Activated CD8-positive, alpha-beta T cell treated with anti-CD3 and anti-CD28 coated beads for 36 hours (primary cell): Measurements from ENCODE around the gene GRAMD1A. TPM values are rescaled to one million over a fixed set of nuclear protein-coding genes. Genes with fewer than 3 reads are reported as not detected.

Experiments
- ATAC-seq: fragments of 200-7000 bp; cut with Tn5 transposase; one replicate; pipeline ENCODE4 v1.10.0; 2021; ENCODE audit warnings: mild to moderate bottlenecking, moderate library complexity
- CTCF ChIA-PET: fragments of 350-600 bp; sonication (Branson Sonifier 250); formaldehyde crosslinking; loops from one replicate; lab custom pipeline; 2021; ENCODE audit warnings: antibody characterized with exemption; lab: Charles Lee
- POLR2A ChIA-PET: fragments of 350-600 bp; sonication (Branson Sonifier 250); formaldehyde crosslinking; loops from one replicate; lab custom pipeline; 2021; ENCODE audit warnings: antibody characterized with exemption; lab: Charles Lee
- DNase-seq: peaks from one replicate; pipeline ENCODE4 v3.0.0-alpha.2; 2020
- H3K27ac Mint-ChIP-seq: one replicate; pipeline ENCODE4 v1.8.0; 2021; ENCODE audit warnings: mild to moderate bottlenecking, mixed read lengths
- H3K27me3 Mint-ChIP-seq: one replicate; pipeline ENCODE4 v1.8.0; 2021; ENCODE audit warnings: mixed read lengths
- H3K36me3 Mint-ChIP-seq: one replicate; pipeline ENCODE4 v1.8.0; 2021; ENCODE audit warnings: low read depth, mixed read lengths
- H3K4me1 Mint-ChIP-seq: one replicate; pipeline ENCODE4 v1.8.0; 2021; ENCODE audit warnings: low read depth, mixed read lengths
- H3K4me3 Mint-ChIP-seq: one replicate; pipeline ENCODE4 v1.8.0; 2021; ENCODE audit warnings: mild to moderate bottlenecking, moderate library complexity, mixed read lengths
- H3K9me3 Mint-ChIP-seq: one replicate; pipeline ENCODE4 v1.8.0; 2021; ENCODE audit warnings: mixed read lengths
- intact Hi-C: fragments of 100-400 bp; cut with micrococcal nuclease; formaldehyde crosslinking; loops from one replicate; pipeline ENCODE4 v1.10.0; 2022
- total RNA-seq, 2 experiments: library from RNA; stranded (reverse); gene quantifications; one replicate each; pipeline ENCODE4 v1.2.3, GENCODE V29; 2021
- TF ChIP-seq, protein P1 (sequence below): fragments of 200-600 bp; IDR thresholded peaks from one replicate; pipeline ENCODE4 v1.8.0; 2022; ENCODE audit warnings: antibody characterized with exemption, mild to moderate bottlenecking

Gene GRAMD1A
- total RNA-seq, 2 experiments from 2014 or later: 128 to 134 TPM

DNA sequence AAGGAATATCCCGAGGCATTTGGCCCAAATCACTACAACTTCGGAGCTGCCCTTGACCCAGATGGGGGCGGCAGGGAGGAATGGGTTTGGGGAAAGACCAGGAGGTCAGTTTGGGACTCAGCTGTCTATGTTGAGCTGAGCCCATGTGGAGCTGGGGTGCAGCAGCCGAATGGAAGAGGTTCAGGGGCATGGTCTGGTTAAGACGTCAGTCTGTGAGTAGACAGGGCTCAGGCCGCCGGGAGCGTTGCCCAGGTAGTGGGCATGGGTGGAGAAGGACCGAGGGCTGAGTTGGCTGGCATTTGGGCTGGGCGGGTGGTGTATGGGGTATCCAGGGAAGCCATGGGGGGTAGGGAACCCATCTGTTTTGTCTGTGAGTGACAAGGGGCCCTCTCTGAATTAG, 20.9 kb downstream of the GRAMD1A start:
- H3K36me3 Mint-ChIP-seq: peaks cover 54% of the 10 kb centered on the region
- H3K4me1 Mint-ChIP-seq: no peaks in the 10 kb centered on the region
- DNase-seq: no peak
- ATAC-seq: no peak
- H3K9me3 Mint-ChIP-seq: no peaks in the 10 kb centered on the region
- intact Hi-C loops: no loop called here
- no peaks in the 10 kb centered on the region for H3K27me3 Mint-ChIP-seq
- no peak overlapping the region for H3K27ac Mint-ChIP-seq
- CTCF ChIA-PET: interaction anchor here (1.5 to 1.9 kb wide), 2 partner anchors 8 to 23 kb away, joined by 5 to 6 read pairs; no protein-coding TSS in a partner anchor
- POLR2A ChIA-PET: interaction anchor here (0.8 to 1.8 kb wide), 3 partner anchors 9 to 42 kb away, joined by 3 to 7 read pairs (median 3); partner anchors contain the start of gene SCN1B
- H3K4me3 Mint-ChIP-seq: no peak overlapping the region
- TF ChIP-seq, protein P1, sequence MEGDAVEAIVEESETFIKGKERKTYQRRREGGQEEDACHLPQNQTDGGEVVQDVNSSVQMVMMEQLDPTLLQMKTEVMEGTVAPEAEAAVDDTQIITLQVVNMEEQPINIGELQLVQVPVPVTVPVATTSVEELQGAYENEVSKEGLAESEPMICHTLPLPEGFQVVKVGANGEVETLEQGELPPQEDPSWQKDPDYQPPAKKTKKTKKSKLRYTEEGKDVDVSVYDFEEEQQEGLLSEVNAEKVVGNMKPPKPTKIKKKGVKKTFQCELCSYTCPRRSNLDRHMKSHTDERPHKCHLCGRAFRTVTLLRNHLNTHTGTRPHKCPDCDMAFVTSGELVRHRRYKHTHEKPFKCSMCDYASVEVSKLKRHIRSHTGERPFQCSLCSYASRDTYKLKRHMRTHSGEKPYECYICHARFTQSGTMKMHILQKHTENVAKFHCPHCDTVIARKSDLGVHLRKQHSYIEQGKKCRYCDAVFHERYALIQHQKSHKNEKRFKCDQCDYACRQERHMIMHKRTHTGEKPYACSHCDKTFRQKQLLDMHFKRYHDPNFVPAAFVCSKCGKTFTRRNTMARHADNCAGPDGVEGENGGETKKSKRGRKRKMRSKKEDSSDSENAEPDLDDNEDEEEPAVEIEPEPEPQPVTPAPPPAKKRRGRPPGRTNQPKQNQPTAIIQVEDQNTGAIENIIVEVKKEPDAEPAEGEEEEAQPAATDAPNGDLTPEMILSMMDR: no peak

DNA sequence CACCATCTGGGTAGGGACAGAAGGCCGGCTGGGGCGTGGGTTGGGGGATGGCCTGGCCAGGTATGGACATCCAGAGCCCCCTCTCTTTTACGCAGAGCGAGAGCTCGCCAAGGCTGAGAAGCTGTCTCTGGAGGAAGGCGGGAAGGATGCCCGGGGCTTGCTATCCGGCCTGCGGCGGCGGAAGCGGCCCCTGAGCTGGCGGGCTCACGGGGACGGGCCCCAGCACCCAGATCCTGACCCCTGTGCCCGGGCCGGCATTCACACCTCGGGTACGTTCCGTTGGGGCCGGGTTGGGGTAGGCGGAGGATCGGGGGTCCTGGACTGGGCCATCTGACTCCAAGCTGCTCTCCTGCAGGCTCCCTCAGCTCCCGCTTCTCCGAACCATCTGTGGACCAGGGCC, 21.5 kb downstream of the GRAMD1A start:
- Mint-ChIP-seq H3K27me3 (no peaks in the 10 kb centered on the region), H3K27ac (no peak overlapping the region), H3K4me3 (no peak overlapping the region), H3K4me1 (no peaks in the 10 kb centered on the region), H3K36me3 (peaks cover 56% of the 10 kb centered on the region), H3K9me3 (no peaks in the 10 kb centered on the region)
- intact Hi-C loops: no loop called here
- TF ChIP-seq, protein P1: no peak
- POLR2A ChIA-PET: interaction anchor here (0.7 to 1.8 kb wide), 4 partner anchors 8 to 49 kb away, joined by 3 to 7 read pairs (median 4); partner anchors contain the start of gene SCN1B
- DNase-seq (no peak), ATAC-seq (no peak)
- CTCF ChIA-PET: interaction anchor here (1.5 to 1.9 kb wide), 2 partner anchors 9 to 23 kb away, joined by 5 to 6 read pairs; no protein-coding TSS in a partner anchor

DNA sequence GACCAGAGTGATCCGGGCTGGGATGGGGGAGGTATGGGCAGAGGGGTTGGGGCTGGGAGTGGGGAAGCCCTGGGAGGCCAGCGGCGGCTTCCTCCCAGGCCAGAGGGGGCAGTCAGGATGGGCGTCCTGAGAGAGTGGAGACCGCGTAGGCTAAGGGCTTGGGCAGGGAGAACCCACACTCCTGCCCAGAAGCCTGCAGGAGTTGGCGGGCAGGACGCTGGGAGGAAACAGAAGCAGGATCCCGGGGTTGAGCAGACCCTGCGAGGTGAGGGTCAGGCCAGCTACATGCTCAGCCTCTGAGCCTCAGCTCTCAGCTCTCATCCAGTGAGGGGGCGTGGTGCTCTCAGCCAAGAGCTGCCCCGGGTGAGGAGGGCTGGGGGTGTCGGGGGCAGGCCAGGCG, 22.3 kb downstream of the GRAMD1A start:
- Mint-ChIP-seq H3K36me3 (peaks cover 53% of the 10 kb centered on the region), H3K4me3 (no peak overlapping the region), H3K27ac (no peak overlapping the region), H3K27me3 (no peaks in the 10 kb centered on the region), H3K4me1 (no peaks in the 10 kb centered on the region), H3K9me3 (no peaks in the 10 kb centered on the region)
- TF ChIP-seq, protein P1: no peak
- ChIA-PET CTCF (interaction anchor here (1.2 to 1.9 kb wide), 2 partner anchors 22 to 50 kb away, joined by 4 to 5 read pairs; no protein-coding TSS in a partner anchor), POLR2A (interaction anchor here (1.2 to 1.8 kb wide), 3 partner anchors 8 to 21 kb away, joined by 3 to 7 read pairs (median 3); no protein-coding TSS in a partner anchor)
- no peak for ATAC-seq
- intact Hi-C loops: no loop called here
- DNase-seq: no peak

DNA sequence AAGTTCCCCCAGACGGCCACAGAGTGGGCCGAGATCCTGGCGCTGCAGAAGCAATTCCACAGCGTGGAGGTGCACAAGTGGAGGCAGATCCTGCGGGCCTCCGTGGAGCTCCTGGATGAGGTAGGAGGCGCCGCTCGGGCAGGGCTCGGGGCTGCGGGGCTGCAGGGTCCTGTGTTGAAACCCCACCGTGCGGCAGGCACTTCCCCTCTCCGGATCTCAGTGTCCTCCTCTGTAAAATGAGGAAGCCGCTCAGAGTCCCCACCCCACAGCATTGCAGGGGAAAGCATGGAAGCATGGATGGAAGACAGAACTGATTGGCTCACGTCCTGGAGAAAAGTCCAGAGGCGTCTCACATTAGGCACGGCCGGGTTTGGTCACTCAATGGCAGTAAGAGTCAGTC, 23.3 kb downstream of the GRAMD1A start:
- Mint-ChIP-seq H3K4me3 (no peak overlapping the region), H3K4me1 (peaks cover 2% of the 10 kb centered on the region), H3K27ac (no peak overlapping the region), H3K9me3 (no peaks in the 10 kb centered on the region), H3K36me3 (peaks cover 47% of the 10 kb centered on the region), H3K27me3 (no peaks in the 10 kb centered on the region)
- ChIA-PET CTCF (no interaction called here), POLR2A (interaction anchor here (1.2 kb wide), 2 partner anchors 9 to 13 kb away, joined by 3 read pairs; no protein-coding TSS in a partner anchor)
- ATAC-seq (no peak), DNase-seq (no peak)
- TF ChIP-seq, protein P1: no peak
- intact Hi-C loops: no loop called here

DNA sequence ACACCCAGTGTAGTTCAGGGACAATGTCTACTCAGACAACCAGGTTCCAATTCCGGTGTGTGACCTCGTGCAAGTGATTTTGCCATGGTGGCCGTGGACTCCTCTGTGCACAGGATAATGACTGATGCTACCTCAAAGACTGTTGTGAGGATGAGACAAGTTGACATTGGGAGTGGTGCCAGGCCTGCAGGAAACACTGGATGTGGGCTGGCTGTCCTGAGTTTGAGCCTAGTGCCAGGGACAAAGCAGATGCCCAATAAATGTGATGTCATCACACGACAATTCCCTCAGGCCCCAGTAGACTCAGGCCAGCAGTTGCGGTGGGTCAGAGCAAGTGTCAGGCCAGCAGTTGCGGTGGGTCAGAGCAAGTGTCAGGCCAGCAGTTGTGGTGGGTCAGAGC, 24.0 kb downstream of the GRAMD1A start:
- POLR2A ChIA-PET: no interaction called here
- no peak for ATAC-seq
- H3K27me3 Mint-ChIP-seq: no peaks in the 10 kb centered on the region
- H3K4me3 Mint-ChIP-seq: no peak overlapping the region
- CTCF ChIA-PET: interaction anchor here (1.7 kb wide), 1 partner anchor 51 kb away, joined by 5 read pairs; no protein-coding TSS in a partner anchor
- TF ChIP-seq, protein P1: no peak
- intact Hi-C loops: no loop called here
- H3K36me3 Mint-ChIP-seq: peaks cover 45% of the 10 kb centered on the region
- peaks cover 3% of the 10 kb centered on the region for H3K4me1 Mint-ChIP-seq
- H3K9me3 Mint-ChIP-seq: no peaks in the 10 kb centered on the region
- no peak for DNase-seq
- H3K27ac Mint-ChIP-seq: no peak overlapping the region
